ENCODE results near the gene TSPAN18.

Gene TSPAN18

GRCh38 chr11:44971185-44971584 lies 244.4 kb downstream of the TSPAN18 start:
- DNase-seq, result no peak

- DNase-seq, result no peak
These were observed 246.1 kb downstream of the TSPAN18 start for GRCh38 chr11:44972746-44973435.

- DNase-seq, result no peak
These were observed 247.1 kb downstream of the TSPAN18 start for GRCh38 chr11:44973632-44974401.

- no peak for DNase-seq
These were observed 247.7 kb downstream of the TSPAN18 start for GRCh38 chr11:44974402-44975000.

GRCh38 chr11:44976576-44976975 lies 249.8 kb downstream of the TSPAN18 start:
- no peak for DNase-seq

- peak; percentile 30 for DNase-seq
These were observed 250.8 kb downstream of the TSPAN18 start for GRCh38 chr11:44977493-44977984.

GRCh38 chr11:44978274-44978960 lies 251.7 kb downstream of the TSPAN18 start:
- DNase-seq, result no peak

- DNase-seq, result no peak
These were observed 252.2 kb downstream of the TSPAN18 start for GRCh38 chr11:44978961-44979331.

- DNase-seq, result no peak
These were observed 253.0 kb downstream of the TSPAN18 start for GRCh38 chr11:44979543-44980399.

- no peak for DNase-seq
These were observed 254.0 kb downstream of the TSPAN18 start for GRCh38 chr11:44980533-44981427.
